Cerebellar cortex (tissue), 1 donor: Measurements from ENCODE around the gene ABHD16B.

Experiments used
- DNase-seq: peaks from one replicate; pipeline ENCODE4 v3.0.0-alpha.2; 2015; ENCODE audit warnings: low spot score

The ABHD16B gene

DNA sequence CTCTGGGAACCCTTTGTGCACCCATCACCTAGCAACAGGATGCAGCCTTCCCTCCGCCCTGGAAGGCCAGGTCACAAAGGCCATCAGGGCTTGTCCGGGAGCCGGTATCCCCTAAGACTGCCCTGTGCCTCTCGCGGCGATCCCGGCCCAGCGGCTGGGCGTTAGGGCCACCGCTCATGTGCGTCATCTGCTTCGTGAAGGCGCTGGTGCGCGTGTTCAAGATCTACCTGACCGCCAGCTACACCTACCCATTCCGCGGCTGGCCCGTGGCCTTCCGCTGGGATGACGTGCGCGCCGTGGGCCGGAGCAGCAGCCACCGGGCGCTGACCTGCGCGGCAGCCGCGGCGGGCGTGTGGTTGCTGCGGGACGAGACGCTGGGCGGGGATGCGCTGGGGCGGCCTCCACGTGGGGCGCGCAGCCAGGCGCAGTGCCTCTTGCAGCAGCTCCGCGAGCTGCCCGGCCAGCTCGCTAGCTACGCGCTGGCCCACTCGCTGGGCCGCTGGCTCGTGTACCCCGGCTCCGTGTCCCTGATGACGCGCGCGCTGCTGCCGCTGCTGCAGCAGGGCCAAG, at the start of gene ABHD16B:
Gene ABHD16B, plus strand, starts transcription at position 134 of the 570 bp plus-strand sequence. Its CDS starts 43 bp downstream, at position 177.
- DNase-seq = no peak

- no peak for DNase-seq
Observed at GRCh38 chr20:63814891-63815614, 46.2 kb upstream of the ABHD16B start.

DNA sequence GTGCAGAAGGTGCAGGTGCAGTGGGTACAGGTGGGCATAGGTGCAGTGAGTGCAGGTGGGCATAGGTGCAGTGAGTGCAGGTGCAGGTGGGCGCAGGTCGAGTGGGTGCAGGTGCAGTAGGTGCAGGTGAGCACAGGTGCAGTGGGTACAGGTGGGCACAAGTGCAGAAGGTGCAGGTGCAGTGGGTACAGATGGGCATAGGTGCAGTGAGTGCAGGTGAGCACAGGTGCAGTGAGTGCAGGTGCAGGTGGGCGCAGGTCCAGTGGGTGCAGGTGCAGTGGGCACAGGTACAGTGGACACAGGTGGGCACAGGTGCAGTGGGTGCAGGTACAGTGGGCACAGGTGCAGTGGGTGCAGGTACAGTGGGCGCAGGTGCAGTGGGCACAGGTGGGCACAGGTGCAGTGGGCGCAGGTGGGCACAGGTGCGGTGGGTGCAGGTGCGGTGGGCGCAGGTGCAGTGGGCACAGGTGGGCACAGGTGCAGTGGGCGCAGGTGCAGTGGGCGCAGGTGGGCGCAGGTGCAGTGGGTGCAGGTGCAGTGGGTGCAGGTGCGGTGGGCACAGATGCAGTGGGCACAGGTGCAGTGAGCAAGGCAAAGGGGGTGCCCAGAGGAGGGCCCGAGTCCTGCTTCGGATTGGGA, 45.6 kb upstream of the ABHD16B start:
- no peak for DNase-seq

DNA sequence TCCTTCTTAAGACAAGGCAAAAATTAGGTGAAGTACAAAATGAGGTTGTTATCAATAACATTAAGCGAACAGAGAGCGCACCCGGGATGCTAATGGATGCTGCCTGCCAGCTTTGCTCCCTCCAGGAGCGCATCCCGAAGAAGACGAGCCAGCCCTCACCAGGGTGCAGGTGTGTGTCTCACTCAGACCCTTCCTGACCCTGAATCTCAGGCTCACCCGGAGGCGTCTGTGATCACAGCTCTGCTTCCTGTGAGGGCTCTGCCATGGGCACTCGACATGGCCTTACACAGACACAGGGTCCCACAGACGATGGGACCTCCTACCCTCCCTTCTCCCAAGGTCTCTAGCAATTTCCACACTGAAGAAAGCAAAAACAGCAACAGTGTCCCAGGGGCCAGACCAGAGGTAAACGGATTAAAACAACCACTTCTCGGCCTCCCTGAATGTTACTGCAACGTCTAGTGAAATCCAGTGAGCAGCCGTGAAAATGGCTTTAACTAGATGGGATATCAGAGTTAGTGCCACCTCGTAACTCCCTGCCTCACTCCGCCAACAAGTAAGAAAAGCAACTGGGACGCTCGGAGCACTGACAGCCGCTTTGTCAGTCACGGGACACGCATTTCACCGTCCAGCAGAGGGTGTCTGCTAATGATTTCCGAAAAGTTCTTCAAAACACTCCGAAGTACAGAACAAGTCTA, 41.9 kb upstream of the ABHD16B start:
- DNase-seq = peak; percentile 50

- no peak for DNase-seq
Observed at GRCh38 chr20:63821811-63822210, 39.5 kb upstream of the ABHD16B start.

- DNase-seq = peak; percentile 70
Observed at GRCh38 chr20:63822276-63822696, 39.0 kb upstream of the ABHD16B start.

DNA sequence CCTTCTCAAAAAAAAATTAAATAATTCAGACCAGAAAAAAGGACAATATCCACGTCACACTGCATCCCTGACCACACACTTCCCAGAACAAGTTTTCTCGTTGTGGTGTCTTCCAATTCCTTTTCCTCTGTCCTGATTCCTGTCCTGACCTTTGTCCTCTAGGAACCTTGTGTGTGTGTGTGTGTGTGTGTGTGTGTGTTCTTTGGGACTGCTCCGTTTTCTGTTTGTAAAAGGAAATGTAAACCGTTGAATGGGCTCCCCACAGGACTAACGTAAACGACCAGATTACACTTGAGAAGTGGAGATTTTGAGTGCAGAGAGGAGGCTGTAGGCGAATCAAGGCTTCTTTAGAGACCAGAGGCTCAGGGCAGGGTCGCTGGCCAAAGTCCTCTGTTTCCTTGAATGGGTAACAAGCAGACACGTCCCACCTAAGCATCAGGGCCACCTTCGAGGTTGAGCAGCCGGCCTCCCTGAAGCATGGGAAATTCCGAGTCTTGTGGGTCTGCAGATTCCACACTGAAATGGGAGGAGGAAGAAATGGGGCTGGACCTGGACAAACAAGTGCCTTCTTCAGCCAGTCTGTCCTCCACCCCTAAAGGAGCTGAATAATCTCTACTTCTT, 37.5 kb upstream of the ABHD16B start:
- no peak for DNase-seq

DNA sequence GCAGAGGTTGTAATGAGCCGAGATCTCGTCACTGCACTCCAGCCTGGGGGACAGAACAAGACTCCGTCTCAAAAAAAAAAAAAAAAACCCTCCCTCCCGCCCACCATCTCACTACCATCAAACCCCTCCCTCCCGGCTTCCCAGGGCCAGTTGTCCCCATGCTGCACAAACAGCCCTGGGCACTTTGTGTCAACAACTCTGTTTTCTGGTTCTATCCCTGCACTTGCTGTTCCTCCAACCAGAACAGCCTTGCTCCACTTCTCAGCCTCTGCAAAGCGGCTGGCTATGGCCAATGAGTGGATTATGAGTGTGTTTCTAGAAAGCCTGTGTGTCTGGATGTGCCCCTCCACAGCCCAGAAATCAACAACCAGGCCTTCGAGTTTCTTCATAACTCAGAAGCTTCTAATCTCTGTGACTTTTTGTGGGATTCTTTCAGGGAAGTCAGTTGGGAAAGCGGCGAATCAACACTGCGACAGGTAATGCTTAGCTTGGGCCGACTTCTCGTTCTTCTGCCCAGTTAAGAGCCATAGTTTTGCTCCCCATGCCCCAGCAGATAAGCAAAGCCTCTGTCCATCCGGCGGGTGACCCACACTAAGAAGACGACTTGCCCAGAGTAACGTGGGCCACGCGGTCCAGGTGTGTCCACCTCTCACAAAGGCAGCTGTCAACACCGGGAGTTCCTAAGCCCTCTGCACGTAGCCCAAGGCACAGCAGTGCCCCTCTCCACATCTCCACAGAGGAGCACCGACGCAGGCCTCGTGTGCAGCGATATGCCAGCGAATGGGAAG, 35.8 kb upstream of the ABHD16B start:
- no peak for DNase-seq

DNA sequence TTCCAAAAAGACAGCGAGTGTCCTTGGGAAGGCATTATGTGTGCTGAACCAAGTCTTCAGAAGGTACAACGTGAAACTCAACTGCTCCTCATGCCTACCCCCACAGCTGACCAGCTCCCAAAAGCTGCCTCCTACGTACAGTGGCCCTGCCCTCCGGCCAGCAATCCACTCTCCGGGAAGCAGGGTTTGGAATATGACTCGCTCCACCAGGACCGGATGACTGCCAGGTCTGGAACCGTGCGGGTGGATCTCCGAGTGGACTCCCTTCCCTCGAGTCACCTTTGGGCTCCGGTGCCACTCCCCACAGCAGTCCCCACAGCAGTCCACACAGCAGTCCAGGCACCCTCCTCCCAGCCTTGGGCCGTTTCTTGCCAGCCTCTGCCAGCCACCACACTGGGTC, 34.5 kb upstream of the ABHD16B start:
- peak; percentile 52 for DNase-seq

DNA sequence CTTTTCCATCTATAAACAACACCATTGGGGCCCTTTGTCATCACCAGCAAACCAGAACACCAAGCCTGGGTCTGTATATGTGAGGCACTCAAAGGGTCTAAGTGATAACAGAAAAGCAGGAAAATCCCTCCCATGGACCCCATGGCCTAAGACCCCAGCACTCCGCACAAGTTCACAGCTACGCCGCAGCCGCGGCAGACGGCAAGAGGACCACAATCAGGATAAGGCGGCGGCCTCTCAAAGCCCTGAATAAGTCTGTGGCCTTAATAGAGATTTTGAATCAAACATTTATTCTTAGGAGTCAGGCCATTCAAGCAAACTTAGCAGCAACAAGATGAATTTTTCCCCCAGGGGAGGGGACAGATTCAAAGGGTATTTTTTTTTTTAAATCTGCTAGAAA, 33.2 kb upstream of the ABHD16B start:
- DNase-seq = no peak

GRCh38 chr20:63828545-63828944, 32.8 kb upstream of the ABHD16B start:
- DNase-seq = no peak

DNA sequence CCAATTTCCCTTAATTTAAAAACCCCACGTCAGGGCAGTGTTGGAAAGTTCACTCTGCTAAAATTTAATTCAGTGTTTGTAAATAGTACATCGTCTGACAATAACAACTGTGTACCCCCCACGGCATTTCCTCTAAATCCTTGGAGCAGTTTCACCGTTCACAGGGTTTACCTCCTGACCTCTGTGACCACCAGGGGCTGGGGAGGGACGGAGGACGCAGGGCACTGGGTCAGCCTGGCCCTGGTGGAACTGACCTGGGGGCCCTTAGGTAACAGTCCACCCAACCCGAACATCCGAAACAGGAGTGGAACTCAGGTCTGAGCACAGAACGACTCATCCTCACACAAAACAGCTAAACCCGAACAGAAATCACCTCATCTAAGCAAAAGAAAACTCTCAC, 32.3 kb upstream of the ABHD16B start:
- no peak for DNase-seq

- no peak for DNase-seq
Observed at GRCh38 chr20:63829603-63829944, 31.7 kb upstream of the ABHD16B start.

DNA sequence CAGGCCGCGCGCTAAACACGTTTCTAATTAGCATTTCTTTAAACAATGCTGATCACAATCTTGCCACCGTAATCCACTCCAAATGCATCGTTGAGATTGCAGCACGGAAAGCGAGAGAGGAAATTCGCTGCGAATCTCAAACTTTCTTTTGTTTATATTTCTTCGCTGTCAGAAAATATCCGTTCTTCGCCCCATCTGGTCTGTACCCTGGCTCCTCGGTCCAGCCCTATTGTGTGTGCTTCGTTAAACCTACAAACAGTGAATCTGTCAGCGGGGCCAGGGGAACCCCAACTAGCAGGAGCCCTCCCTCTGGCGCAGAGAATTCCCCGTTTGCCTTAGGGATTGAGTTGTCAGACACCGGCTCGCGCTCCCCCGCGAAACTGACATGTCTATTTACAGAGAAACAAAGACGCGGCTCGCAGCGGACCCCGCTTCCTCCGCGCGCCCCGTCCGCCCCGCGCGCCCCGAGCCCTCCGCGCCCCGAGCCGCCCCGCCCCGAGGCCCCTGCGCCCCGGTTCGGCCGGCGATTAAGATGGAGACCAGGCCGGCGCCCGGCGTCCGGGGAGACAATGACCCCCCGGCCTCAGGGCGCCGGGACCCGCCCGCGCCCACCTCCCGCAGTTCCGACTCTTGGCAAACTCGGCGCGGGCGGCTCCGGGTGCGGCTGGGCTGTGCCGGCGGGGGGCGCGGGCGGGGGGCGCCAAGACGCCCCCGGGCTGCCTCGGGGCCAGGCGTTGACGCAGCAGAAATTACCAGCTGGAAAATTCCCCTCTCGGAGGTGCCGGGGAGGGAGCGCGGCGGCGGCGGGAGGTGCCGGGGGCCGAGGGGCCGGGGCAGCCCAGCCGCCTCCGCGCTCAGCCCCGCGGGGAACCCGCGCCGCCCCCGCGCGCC, 31.1 kb upstream of the ABHD16B start:
- DNase-seq = peak; percentile 67

- no peak for DNase-seq
Observed at GRCh38 chr20:63830841-63831588, 30.3 kb upstream of the ABHD16B start, which contains the start of gene ZBTB46. TSS of gene ZBTB46 (minus strand) at chr20:63831264. CDS start at chr20:63790757, 40,507 bp downstream.

GRCh38 chr20:63831646-63831992, 29.7 kb upstream of the ABHD16B start:
- DNase-seq = no peak

DNA sequence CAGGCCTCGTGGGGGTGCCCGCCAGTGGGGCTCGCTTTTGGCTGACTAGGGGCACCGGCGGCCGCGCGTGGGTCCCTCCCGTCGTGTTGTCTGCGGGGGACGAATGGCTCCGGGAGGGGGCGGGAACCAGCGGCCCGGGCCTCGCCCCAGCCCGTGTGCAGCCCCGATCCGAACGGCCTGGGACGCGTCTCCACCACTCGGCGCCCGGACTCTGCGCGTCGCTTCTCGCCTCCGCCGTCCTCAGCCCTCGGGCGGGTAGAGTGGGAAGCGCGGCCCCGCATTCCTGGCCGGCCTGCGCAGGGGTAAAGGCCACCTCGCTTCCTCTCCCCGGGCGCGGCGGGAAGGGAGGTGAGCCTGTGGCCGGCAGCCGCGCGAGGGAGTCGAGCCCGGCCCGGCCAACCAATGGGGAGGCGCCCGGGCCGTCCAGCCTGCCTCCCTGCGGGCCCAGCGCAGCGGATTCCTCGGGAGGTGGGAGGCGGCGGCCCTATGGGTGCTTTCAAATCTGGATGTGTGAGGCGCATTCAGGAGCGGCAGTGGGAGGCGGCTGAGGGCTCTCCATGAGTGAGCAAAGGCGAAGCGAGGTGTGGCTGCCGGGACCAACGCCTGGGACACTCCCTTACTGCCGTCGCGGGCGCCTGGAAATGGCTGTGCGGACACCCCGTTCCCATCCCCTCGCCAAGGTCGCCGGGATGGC, 29.2 kb upstream of the ABHD16B start:
- DNase-seq = no peak

DNA sequence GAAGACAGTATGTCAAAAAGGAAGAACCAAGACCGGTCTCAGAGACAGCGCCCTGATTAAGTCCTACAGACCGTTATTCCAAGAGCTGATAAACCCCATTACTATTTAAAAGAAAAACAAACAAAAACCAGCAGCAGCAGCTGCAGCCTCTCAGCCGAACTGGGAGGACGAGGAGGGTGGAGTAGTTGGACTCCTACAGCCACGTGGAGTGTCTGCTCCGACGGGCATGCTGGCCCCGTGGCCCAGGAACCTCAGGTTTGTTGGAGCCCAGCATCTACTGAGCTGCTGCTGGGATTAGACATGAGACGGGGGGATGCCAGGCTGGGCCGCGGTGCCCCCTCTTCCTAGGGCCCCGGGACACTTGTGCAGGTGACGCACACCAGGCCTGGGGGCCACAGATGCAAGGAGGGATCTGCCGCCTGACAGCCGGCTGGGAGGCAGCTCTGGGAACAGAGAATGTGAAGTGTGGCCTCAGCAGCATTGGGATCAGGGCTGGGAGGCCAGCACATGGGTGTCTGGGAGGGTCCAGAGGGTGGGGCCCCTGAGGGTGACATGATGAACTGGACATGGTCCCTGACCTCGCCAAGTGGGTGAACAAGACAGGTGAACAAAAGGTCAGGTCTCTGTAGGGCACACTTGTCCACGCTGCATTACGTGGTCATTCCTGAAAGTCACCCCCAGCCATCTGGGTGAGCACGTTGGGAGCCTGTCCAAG, 27.4 kb upstream of the ABHD16B start:
- DNase-seq = no peak

- DNase-seq = peak; percentile 65
Observed at GRCh38 chr20:63834491-63834880, 26.8 kb upstream of the ABHD16B start.
